ENCODE measurements around the gene ACOX1.
"Not testable (repeated sequence)": the region's sequence is repeated elsewhere in the genome, so short reads cannot be mapped to it uniquely, and the experiment has no call there.

The ACOX1 gene

GRCh38 chr17:75981019-75981615 is 2.2 kb upstream of the ACOX1 start:
- no peak for DNase-seq (ENCODE audit: low spot score)

DNA sequence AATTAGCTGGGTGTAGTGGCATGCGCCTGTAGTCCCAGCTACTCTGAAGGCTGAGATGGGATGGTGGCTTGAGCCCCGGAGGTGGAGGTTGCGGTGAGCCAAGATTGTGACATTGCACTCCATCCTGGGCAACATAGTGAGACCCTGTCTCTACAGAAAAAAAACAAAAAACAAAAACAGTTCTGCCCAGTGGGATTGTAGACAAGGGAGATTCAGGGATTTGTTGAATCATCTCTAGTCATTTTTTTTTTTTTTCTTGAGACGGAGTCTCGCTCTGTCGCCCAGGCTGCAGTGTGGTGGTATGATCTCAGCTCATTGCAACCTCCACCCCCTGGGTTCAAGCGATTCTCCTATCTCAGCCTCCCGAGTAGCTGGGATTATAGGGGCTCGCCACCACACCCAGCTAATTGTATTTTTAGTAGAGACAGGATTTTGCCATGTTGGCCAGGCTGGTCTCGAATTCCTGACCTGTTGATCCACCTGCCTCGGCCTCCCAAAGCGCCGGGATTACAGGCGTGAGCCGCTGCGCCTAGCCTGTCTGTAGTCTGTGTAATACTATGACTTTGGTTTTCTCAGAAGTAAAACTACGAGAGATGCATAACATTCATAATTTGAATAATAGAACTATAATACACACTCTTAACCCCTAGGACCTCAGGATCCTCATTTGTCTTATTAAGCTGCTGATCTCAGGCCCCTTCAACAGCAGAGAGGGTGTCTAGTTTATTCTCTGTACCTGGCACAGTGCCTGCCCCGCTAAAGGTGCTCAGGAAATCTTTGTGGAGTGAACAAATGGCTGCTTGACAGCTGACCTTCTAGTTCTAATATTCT is 1.4 kb upstream of the ACOX1 start:
- DNase-seq (ENCODE audit: low spot score), result no peak

GRCh38 chr17:75979705-75980187 is 780 bp upstream of the ACOX1 start:
- no peak for DNase-seq (ENCODE audit: low spot score)

DNA sequence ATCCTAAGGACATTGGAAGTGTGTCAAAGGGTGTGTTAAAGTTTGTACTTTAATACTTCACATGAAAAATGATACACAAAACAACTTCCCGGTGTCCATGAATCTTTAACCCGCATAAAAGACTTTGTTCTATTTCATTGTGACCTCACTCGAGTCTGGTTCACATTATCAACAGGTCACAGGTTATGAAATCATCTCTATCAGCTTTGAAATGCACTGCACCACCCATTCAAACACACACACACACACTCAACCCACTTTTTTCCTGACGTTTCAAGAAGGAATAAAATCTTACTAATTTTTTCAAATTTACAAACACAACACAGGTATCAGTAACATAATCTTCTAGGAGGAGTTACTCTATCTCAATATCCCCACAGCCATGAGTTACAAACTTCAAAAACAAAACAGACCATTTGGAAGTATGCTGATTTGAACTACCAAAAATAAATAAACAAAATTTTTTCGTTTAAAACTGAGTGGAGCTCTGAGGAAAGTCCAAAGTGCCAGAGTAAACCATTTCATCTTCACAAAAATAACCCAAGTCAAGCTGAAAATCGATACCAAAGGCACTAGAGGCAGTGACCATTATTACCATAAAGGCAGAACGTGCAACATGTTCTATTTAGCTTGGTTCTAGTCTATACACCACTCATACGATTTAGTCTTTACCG is 2.7 kb downstream of the ACOX1 start:
- no peak for DNase-seq (ENCODE audit: low spot score)

- DNase-seq (ENCODE audit: low spot score), result no peak
Measured at GRCh38 chr17:75975757-75976174, 3.2 kb downstream of the ACOX1 start.

DNA sequence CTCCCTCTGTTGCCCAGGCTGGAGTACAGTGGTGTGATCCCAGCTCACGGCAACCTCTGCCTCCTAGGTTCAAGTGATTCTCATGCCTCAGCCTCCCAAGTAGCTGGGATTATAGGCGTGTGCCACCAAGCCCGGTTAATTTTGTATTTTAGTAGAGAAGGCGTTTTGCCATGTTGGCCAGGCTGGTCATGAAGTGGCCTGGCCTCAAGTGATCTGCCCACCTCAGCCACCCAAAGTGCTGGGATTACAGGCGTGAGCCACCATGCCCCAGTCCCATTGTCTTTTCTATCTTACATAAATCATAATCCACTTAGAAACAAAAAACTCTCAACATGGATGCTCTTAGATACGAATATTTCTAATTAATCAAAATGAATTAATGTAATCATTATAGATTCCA is 3.8 kb downstream of the ACOX1 start:
- DNase-seq (ENCODE audit: low spot score), result not testable (repeated sequence)

DNA sequence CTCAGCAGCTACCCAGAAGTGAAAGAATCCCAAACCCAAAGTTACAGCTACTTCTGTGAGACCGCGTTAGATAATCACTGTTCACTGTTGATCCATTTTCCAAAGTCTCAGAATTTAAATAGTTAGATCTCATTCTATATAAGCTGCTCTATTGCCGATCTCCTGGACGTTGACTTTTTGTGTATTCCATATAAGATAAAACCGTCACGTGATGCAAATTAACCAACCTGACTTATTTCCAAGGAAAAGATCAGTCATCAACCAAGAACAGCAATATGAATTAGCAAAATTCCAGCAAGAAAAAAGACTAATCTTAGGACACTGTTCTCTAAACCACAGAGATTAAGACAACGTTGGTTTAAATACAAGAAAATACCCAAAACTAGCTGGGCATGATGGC is 8.3 kb downstream of the ACOX1 start:
- no peak for DNase-seq (ENCODE audit: low spot score)

DNA sequence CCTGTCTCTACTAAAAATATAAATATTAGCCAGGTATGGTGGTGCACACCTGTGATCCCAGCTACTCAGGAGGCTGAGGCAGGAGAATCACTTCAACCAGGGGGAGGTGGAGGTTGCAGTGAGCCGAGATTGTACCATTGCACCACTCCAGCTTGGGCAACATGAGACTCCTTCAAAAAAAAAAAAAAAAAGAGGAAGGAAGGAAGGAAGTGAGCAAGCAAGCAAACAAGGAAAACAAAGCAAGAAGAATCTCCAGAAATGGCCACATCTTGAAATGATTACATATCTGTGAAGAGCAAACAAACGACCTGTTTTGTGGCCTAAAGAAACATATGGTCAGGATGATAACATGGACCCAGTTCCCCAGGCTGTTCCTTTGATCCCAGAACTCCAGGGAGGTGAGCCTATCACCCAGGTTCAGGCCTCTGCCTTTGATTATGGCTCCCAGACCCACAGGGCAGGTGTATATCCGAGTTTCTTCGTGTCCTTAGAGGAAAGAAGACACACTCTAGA is 8.9 kb downstream of the ACOX1 start:
- DNase-seq (ENCODE audit: low spot score), result no peak

DNA sequence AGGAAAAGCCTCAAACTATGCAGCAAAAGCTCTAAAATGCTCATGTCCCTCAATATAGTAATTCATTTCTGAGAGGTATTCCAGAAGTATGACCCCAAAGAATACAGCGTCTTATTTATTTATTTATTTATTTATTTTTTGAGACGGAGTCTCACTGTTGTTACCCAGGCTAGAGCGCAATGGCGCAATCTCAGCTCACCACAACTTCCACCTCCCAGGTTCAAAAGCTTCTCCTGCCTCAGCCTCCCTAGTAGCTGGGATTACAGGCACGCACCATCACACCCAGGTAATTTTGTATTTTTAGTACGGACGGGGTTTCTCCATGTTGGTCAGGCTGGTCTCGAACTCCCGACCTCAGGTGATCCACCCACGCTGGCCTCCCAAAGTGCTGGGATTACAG is 9.9 kb downstream of the ACOX1 start:
- not testable (repeated sequence) for DNase-seq (ENCODE audit: low spot score)

DNA sequence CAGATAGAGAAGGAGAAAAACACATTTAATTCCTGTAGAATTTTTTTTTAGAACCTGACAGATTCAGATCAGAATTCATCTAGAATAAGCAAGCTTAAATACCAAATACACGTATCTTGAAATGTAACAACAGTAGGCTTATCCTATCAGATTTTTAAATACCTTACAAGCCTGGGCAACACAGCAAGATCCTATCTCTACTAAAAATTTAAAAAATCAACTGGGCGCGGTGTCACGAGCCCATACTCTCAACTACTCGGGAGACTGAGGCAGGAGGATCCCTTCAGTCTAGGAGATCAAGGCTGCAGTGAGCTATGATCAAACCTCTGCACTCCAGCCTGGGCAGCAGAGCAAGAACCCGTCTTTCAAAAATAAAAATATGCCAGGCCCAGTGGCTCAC is 13.5 kb downstream of the ACOX1 start:
- DNase-seq (ENCODE audit: low spot score), result no peak

- no peak for DNase-seq (ENCODE audit: low spot score)
Measured at GRCh38 chr17:75959839-75960511, 19.0 kb downstream of the ACOX1 start.

DNA sequence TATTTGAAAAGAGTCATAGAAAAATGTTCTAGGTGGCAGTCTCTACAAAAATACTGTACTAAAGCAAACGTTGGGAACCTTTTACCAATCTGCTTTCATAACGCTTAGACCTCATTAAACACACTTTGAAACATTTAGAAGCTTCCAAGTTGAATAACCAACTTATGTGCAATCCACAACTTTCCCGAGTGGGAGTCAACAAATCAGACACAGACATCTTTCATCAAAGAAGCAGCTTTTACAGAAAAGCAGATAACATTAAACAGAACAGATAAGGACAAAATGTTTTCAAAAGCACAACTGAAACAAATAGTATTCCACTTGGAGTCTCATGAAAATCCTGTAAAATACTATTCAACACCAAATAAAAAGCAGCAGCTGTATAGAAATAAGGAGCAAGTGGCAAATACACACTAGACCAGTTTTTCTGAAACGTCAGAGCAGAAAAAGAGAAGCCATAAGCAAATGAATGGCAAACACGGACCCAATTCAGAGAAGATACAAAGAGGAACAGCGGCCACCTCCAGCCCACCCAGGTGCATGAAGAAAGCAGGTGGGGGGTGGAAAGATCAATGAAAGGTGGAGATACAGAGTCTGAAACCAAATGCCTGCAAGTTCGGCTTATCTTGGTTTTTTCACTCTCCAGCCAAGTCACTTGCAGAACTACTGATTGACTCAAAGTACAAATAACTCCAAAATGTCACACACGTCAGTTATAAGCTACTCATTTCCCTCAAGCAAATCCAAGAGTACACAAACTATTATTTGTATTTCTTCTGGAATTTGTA is 19.7 kb downstream of the ACOX1 start:
- no peak for DNase-seq (ENCODE audit: low spot score)

DNA sequence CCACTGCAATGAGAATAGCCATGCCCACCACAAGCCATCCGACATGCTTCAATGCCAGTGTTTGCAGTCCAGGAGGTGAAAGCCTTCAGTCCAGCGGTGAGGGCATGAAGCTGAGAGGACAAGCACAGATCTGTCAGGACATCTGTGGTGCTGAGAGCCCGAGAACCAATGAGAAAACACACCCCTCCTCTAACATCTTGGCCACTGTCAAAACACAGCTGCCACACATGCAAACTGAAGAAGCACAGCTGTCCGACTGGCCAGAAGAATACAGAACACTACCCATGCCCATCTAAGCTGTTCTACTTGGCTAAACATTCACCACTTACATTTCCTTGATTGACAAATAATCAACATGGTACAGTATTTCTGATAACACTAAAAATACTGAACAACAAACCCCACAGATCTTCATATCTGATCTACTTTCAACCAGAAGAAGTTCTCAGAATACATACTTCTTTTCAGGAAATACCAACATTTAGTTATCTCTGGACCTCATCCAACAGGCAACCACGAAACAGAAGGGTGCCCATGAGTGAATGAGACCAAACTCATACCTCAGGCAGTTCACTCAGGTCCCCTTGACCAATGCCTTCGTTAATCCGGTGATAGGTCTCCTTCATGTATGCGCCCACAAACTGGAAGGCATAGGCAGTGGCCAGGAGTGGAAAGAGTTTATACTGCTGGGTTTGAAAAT is 28.0 kb downstream of the ACOX1 start:
- no peak for DNase-seq (ENCODE audit: low spot score)

- no peak for DNase-seq (ENCODE audit: low spot score)
Measured at GRCh38 chr17:75950421-75950820, 28.5 kb downstream of the ACOX1 start.

DNA sequence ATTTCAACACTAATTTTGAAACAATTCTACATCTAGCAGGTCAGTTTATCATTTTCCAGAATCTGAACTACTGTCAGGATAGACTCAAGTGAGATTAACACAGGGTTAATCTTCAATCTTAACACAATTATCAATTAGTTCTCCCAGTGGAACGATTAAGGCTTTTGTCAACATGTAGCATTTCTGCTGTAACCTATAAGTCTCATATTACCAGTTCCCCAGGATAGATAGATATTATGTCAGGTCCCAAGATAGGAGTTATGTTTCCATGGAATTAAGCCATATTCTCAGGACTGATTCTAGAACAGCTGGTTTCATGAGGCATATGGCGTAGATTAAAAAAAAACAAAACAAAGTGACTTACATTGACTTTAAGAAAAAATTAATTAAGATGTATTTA is 33.8 kb downstream of the ACOX1 start:
- no peak for DNase-seq (ENCODE audit: low spot score)

DNA sequence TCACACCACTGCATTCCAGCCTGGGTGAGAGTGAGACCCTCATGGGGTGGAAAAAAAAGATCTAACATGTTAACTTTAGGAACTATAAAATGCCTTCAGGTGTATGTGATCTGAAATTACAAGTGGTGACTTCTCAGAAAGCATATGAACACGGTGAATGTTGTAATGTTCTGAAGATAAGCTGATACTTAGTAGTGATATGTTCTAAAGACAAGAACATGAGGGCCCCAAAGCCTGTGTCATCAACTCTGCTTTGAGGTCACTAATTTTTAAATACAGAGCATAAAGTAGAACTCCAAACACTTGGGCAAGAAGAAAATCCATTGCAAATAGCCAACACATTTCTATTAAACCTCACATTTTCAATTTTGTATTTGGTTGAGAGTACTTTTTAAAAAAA is 35.5 kb downstream of the ACOX1 start:
- no peak for DNase-seq (ENCODE audit: low spot score)

DNA sequence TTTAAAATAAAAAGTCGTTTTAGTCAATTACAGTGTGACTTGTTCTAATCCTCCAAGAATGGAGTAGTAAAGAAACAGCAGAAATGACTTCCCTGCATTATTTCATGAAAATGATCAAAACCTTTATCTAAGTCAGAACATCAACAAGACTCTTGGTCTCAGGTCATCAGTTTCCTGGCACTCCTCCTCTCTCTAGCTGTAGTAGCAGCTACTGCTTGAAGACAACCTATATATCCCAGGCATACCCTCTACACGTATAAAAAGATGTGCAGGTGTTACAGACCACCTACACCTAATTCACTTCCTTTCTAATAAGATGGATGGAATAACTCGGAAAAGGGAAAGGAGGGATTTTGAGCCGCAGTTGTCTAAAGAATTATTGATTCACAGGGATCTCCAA is 36.5 kb downstream of the ACOX1 start:
- DNase-seq (ENCODE audit: low spot score), result no peak

- no peak for DNase-seq (ENCODE audit: low spot score)
Measured at GRCh38 chr17:75941442-75941819, 37.5 kb downstream of the ACOX1 start.

DNA sequence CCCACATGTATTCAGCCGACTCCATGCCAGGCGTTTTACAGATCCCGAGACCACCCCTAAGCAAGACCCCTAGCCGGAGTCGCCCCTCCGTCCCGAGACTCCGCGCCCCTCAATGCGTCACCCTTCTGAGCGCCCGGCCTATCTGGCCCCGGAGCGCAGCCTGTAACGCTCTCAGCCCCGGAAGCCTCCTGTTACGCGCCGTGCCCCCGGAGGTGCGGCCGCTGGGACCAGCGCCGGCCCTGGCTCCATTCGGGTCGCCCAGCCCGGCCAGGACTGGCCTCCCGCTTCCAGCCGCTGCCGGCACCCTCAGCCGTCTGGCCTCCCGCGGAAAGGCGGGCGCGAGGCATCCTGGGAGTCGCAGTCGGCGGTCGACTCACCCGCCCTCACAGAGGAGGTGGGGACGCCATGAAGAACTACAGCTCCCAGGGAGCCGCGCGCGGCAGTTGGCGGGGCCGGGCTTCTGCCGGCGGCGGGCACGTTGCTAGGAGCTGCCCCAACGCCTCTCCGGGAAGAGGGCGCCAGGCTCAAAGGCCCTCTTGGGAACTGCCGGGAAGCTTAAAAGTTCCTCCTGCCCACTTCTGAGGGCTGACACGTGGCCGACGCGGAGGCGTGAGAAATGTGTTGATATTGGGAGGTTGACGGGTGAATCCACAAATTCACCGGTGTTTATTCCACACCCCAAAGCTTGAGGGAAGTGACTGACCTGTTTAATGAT is 38.1 kb downstream of the ACOX1 start, which contains the start of gene FBF1:
FBF1 (minus strand) TSS at position 316 of the 715 bp plus-strand sequence. CDS start 2,893 bp downstream, outside the sequence.
- peak; percentile 95 for DNase-seq (ENCODE audit: low spot score)

GRCh38 chr17:75937652-75938051 is 41.3 kb downstream of the ACOX1 start:
- no peak for DNase-seq (ENCODE audit: low spot score)
